ENCODE data around the gene FAM111A.
A peak's percentile ranks its signal among the peaks of the same experiment; 100 is the strongest.

The FAM111A gene

GRCh38 chr11:59141673-59142460 lies 789 bp upstream of the FAM111A start:
- DNase-seq (ENCODE audit: low spot score) = no peak

- DNase-seq (ENCODE audit: low spot score) = no peak
These were observed 1.4 kb downstream of the FAM111A start for GRCh38 chr11:59144096-59144495.

- DNase-seq (ENCODE audit: low spot score) = peak; percentile 52
These were observed 2.1 kb downstream of the FAM111A start for GRCh38 chr11:59144579-59145345.

- DNase-seq (ENCODE audit: low spot score) = no peak
These were observed 2.9 kb downstream of the FAM111A start for GRCh38 chr11:59145534-59145933.

GRCh38 chr11:59151761-59152160 lies 9.1 kb downstream of the FAM111A start:
- DNase-seq (ENCODE audit: low spot score) = no peak

- no peak for DNase-seq (ENCODE audit: low spot score)
These were observed 9.8 kb downstream of the FAM111A start for GRCh38 chr11:59152312-59152951.

GRCh38 chr11:59154610-59155009 lies 12.0 kb downstream of the FAM111A start:
- DNase-seq (ENCODE audit: low spot score) = no peak

- DNase-seq (ENCODE audit: low spot score) = no peak
These were observed 14.8 kb downstream of the FAM111A start for GRCh38 chr11:59157433-59157832.

GRCh38 chr11:59158206-59159068 lies 15.8 kb downstream of the FAM111A start:
- DNase-seq (ENCODE audit: low spot score) = no peak

GRCh38 chr11:59164028-59164427 lies 21.4 kb downstream of the FAM111A start:
- no peak for DNase-seq (ENCODE audit: low spot score)

- peak; percentile 71 for DNase-seq (ENCODE audit: low spot score)
These were observed 29.1 kb downstream of the FAM111A start, which contains the start of gene DTX4 for GRCh38 chr11:59171508-59172322. TSS of gene DTX4 (plus strand) at chr11:59172132. CDS start at chr11:59172596, 464 bp downstream.

GRCh38 chr11:59172345-59173079 lies 29.9 kb downstream of the FAM111A start:
- no peak for DNase-seq (ENCODE audit: low spot score)

GRCh38 chr11:59173080-59173963 lies 30.7 kb downstream of the FAM111A start:
- no peak for DNase-seq (ENCODE audit: low spot score)

- peak; percentile 56 for DNase-seq (ENCODE audit: low spot score)
These were observed 31.5 kb downstream of the FAM111A start for GRCh38 chr11:59173964-59174663.

GRCh38 chr11:59174664-59175033 lies 32.0 kb downstream of the FAM111A start:
- no peak for DNase-seq (ENCODE audit: low spot score)

- no peak for DNase-seq (ENCODE audit: low spot score)
These were observed 32.4 kb downstream of the FAM111A start for GRCh38 chr11:59175091-59175501.

GRCh38 chr11:59176330-59176729 lies 33.7 kb downstream of the FAM111A start:
- no peak for DNase-seq (ENCODE audit: low spot score)

- no peak for DNase-seq (ENCODE audit: low spot score)
These were observed 35.7 kb downstream of the FAM111A start for GRCh38 chr11:59178402-59178801.

GRCh38 chr11:59179121-59179520 lies 36.5 kb downstream of the FAM111A start:
- no peak for DNase-seq (ENCODE audit: low spot score)
